PC-9 (cell line): ENCODE data around the gene PRSS21. TPM values are rescaled to one million over a fixed set of nuclear protein-coding genes. Genes with fewer than 3 reads are reported as not detected.

Experiments
- BruUV-seq: library from RNA; stranded (reverse); fragments of 400-500 nt; replicated peaks from 2 replicates; lab custom pipeline; 2021; lab: Mats Ljungman, UMichigan
- CTCF ChIA-PET: fragments of 300-600 bp; sonication (Branson Sonifier 250); formaldehyde crosslinking; loops from one replicate; lab custom pipeline; 2022; ENCODE audit warnings: antibody characterized with exemption; lab: Charles Lee
- POLR2A ChIA-PET: fragments of 300-600 bp; sonication (Branson Sonifier 250); formaldehyde crosslinking; loops from one replicate; lab custom pipeline; 2022; ENCODE audit warnings: antibody characterized with exemption; ENCODE audit not compliant: unreplicated experiment; lab: Charles Lee
- DNase-seq, 2 experiments: peaks; one replicate each; pipeline versions ENCODE4 v3.0.0 to v3.0.0-alpha.2; 2015 to 2022; ENCODE audit warnings: mixed read lengths in 1 of 2
- H2AFZ ChIP-seq: fragments of 200-600 bp; sonication (generic); 2 replicates; pipeline ENCODE4 v1.8.1; 2017; ENCODE audit warnings: antibody characterized with exemption
- H3F3A ChIP-seq: fragments of 200-600 bp; sonication (generic); 2 replicates; pipeline ENCODE4 v1.8.1; 2017; ENCODE audit warnings: antibody characterized with exemption, mild to moderate bottlenecking, low read depth; ENCODE audit not compliant: insufficient read depth
- H3K27ac ChIP-seq: fragments of 200-600 bp; sonication (generic); 2 replicates; pipeline ENCODE4 v1.6.1; 2016; ENCODE audit warnings: mixed run types
- H3K27me3 ChIP-seq: fragments of 200-600 bp; sonication (generic); 2 replicates; pipeline ENCODE4 v1.6.1; 2016; ENCODE audit warnings: low read depth, mixed run types; ENCODE audit not compliant: insufficient read depth
- H3K36me3 ChIP-seq: fragments of 200-600 bp; sonication (generic); 2 replicates; pipeline ENCODE4 v1.6.1; 2016; ENCODE audit warnings: low read depth, mixed run types
- H3K4me1 ChIP-seq: fragments of 200-600 bp; sonication (generic); replicated peaks from 2 replicates; pipeline ENCODE4 v1.6.1; 2016; ENCODE audit warnings: mixed run types; ENCODE audit not compliant: insufficient read depth
- H3K4me2 ChIP-seq: fragments of 200-600 bp; sonication (generic); 2 replicates; pipeline ENCODE4 v1.6.1; 2017; ENCODE audit warnings: mixed run types
- H3K4me3 ChIP-seq: fragments of 200-600 bp; sonication (generic); 2 replicates; pipeline ENCODE4 v1.6.1; 2016; ENCODE audit warnings: mixed run types
- H3K79me2 ChIP-seq: fragments of 200-600 bp; sonication (generic); 2 replicates; pipeline ENCODE4 v1.6.1; 2017; ENCODE audit warnings: low read depth, mixed run types
- H3K9me2 ChIP-seq: fragments of 200-600 bp; sonication (generic); 2 replicates; pipeline ENCODE4 v1.8.1; 2017; ENCODE audit warnings: mild to moderate bottlenecking; ENCODE audit not compliant: insufficient read depth
- H3K9me3 ChIP-seq: fragments of 200-600 bp; sonication (generic); 2 replicates; pipeline ENCODE4 v1.8.1; 2016; ENCODE audit warnings: low read depth; ENCODE audit not compliant: insufficient read depth
- H4K20me1 ChIP-seq: fragments of 200-600 bp; sonication (generic); 2 replicates; pipeline ENCODE4 v1.8.1; 2017; ENCODE audit not compliant: insufficient read depth
- EZH2 ChIP-seq: fragments of 200-600 bp; sonication (generic); IDR thresholded peaks from 2 replicates; pipeline ENCODE4 v1.8.0; 2017; ENCODE audit warnings: antibody characterized with exemption, low read depth
- intact Hi-C: fragments of 100-400 bp; cut with micrococcal nuclease; formaldehyde crosslinking; loops from one replicate; pipeline ENCODE4 v1.10.0; 2022; ENCODE audit not compliant: unreplicated experiment
- total RNA-seq: library from RNA; stranded (reverse); gene quantifications from 2 replicates; pipeline ENCODE4 v1.2.3, GENCODE V29; 2021
- TF ChIP-seq, protein P1 (sequence below): fragments of 200-600 bp; sonication (generic); conservative IDR thresholded peaks from 2 replicates; pipeline ENCODE4 v1.6.1; 2017; ENCODE audit warnings: mixed run types, antibody characterized with exemption, mild to moderate bottlenecking, moderate library complexity

Gene PRSS21
- total RNA-seq, 1 experiment from 2014 or later, result 61.2 TPM

DNA sequence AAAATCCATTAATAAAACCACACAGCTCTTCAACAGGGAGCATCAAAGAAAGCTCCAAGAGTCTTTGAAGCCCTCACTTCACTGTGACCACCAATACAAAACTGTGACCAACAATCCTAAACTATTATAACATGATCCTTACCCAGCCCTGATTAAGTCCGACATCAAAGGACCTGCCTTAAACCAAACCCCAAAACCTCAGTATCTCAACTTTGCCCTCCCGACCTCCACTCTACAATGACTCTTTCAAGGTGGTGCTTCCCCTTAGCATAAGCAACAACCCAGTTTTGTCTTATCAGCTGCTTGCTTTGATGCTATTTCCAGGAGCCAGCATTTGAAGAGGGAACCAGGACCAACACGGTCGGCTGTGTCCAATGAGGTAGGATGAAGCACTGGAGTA is 49.4 kb downstream of the PRSS21 start:
- intact Hi-C loops, result no loop called here
- H2AFZ ChIP-seq, result no peak overlapping the region
- TF ChIP-seq, protein P1, sequence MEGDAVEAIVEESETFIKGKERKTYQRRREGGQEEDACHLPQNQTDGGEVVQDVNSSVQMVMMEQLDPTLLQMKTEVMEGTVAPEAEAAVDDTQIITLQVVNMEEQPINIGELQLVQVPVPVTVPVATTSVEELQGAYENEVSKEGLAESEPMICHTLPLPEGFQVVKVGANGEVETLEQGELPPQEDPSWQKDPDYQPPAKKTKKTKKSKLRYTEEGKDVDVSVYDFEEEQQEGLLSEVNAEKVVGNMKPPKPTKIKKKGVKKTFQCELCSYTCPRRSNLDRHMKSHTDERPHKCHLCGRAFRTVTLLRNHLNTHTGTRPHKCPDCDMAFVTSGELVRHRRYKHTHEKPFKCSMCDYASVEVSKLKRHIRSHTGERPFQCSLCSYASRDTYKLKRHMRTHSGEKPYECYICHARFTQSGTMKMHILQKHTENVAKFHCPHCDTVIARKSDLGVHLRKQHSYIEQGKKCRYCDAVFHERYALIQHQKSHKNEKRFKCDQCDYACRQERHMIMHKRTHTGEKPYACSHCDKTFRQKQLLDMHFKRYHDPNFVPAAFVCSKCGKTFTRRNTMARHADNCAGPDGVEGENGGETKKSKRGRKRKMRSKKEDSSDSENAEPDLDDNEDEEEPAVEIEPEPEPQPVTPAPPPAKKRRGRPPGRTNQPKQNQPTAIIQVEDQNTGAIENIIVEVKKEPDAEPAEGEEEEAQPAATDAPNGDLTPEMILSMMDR, result no peak
- TF ChIP-seq EZH2, result no peak
- peaks cover 5% of the 10 kb centered on the region; the same call in 1 of the 2 replicates for H3K4me1 ChIP-seq
- no peak overlapping the region for H3K4me3 ChIP-seq
- no peaks in the 10 kb centered on the region for H3K27me3 ChIP-seq
- H3K9me3 ChIP-seq, result no peaks in the 10 kb centered on the region
- no peak for DNase-seq
- no peaks in the 10 kb centered on the region for H3K9me2 ChIP-seq
- H3K36me3 ChIP-seq, result no peaks in the 10 kb centered on the region
- ChIA-PET POLR2A (no interaction called here), CTCF (no interaction called here)
- H3K27ac ChIP-seq, result no peak overlapping the region
- no TSS peak for BruUV-seq
- H4K20me1 ChIP-seq, result no peaks in the 10 kb centered on the region
- peaks cover 32% of the 10 kb centered on the region; the same call in 1 of the 2 replicates for H3F3A ChIP-seq
- H3K79me2 ChIP-seq, result no peaks in the 10 kb centered on the region
- no peak overlapping the region for H3K4me2 ChIP-seq

DNA sequence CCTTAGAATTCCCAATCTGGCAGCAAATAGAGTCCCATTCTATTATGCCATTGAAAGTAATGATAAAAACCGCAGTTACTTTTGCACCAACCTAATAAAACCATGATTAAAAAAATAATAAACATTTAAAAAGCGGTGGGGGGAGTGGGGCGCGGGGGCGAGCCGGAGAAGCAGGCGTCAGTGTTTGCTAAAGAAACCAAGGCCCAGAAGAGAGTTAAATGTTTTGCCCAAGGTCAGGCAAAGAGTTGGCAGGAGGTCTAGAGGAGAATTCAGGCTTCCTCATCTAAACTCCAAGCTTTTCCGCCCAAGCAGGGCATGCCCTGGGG is 50.6 kb downstream of the PRSS21 start:
- Histone ChIP-seq H3K27me3 (no peaks in the 10 kb centered on the region), H3K9me2 (no peaks in the 10 kb centered on the region), H3K4me1 (peaks cover 6% of the 10 kb centered on the region; the same call in 1 of the 2 replicates), H3F3A (peaks cover 34% of the 10 kb centered on the region), H3K4me2 (peak overlapping the region; percentile 78), H3K79me2 (no peaks in the 10 kb centered on the region), H3K36me3 (no peaks in the 10 kb centered on the region), H3K4me3 (peak overlapping the region; percentile 79), H3K27ac (peak overlapping the region; percentile 94), H2AFZ (peak overlapping the region; percentile 85), H3K9me3 (no peaks in the 10 kb centered on the region), H4K20me1 (no peaks in the 10 kb centered on the region)
- no peak for DNase-seq
- TF ChIP-seq, protein P1, result no peak
- no peak for TF ChIP-seq EZH2
- ChIA-PET CTCF (interaction anchor here (0.7 to 1.7 kb wide), 5 partner anchors 9 to 115 kb away, joined by 4 to 7 read pairs (median 5); partner anchors contain the start of genes FLYWCH2 and SRRM2), POLR2A (interaction anchor here (0.6 to 0.7 kb wide), 2 partner anchors 98 to 303 kb away, joined by 3 read pairs; no protein-coding TSS in a partner anchor)
- BruUV-seq, result TSS peak; percentile 97
- intact Hi-C loops, result no loop called here

GRCh38 chr16:2867987-2868789 is 51.2 kb downstream of the PRSS21 start:
- peaks cover 11% of the 10 kb centered on the region; the same call in 1 of the 2 replicates for H3K4me1 ChIP-seq
- TSS peak; percentile 99 for BruUV-seq
- ChIA-PET POLR2A (interaction anchor here (0.6 to 0.7 kb wide), 3 partner anchors 97 to 302 kb away, joined by 3 read pairs; no protein-coding TSS in a partner anchor), CTCF (interaction anchor here (0.7 to 1.7 kb wide), 5 partner anchors 10 to 116 kb away, joined by 4 to 7 read pairs (median 5); partner anchors contain the start of genes FLYWCH2 and SRRM2)
- no peaks in the 10 kb centered on the region for H3K36me3 ChIP-seq
- H3K9me2 ChIP-seq, result no peaks in the 10 kb centered on the region
- peak overlapping the region; percentile 79 for H3K4me3 ChIP-seq
- peak overlapping the region; percentile 85 for H2AFZ ChIP-seq
- H3F3A ChIP-seq, result peaks cover 39% of the 10 kb centered on the region
- H3K4me2 ChIP-seq, result peak overlapping the region; percentile 78
- H3K9me3 ChIP-seq, result no peaks in the 10 kb centered on the region
- no peaks in the 10 kb centered on the region for H4K20me1 ChIP-seq
- no peaks in the 10 kb centered on the region for H3K27me3 ChIP-seq
- peak; percentile 84 to 97 for DNase-seq
- no peak for TF ChIP-seq EZH2
- TF ChIP-seq, protein P1, result peak; percentile 92
- no peaks in the 10 kb centered on the region for H3K79me2 ChIP-seq
- intact Hi-C loops, result loop anchor here (1.0 to 2.0 kb wide), 4 partner anchors 33 to 185 kb away; partner anchors contain the start of genes KCTD5 and PRSS21
- peak overlapping the region; percentile 94 for H3K27ac ChIP-seq

Other genes starting within 250 kb of the PRSS21 start
- gene KCTD5, start 134.7 kb upstream of the PRSS21 start, total RNA-seq, result 60.4 and 66.5 TPM in 2 replicates
- gene PRSS27, start 97.0 kb upstream of the PRSS21 start, total RNA-seq, result 14.8 and 21.2 TPM in 2 replicates
- gene SRRM2, start 64.6 kb upstream of the PRSS21 start, total RNA-seq, result 679 and 746 TPM in 2 replicates
- 259 and 401 TPM in 2 replicates for gene ELOB, start 40.0 kb upstream of the PRSS21 start, total RNA-seq
- gene PRSS33, start 29.7 kb upstream of the PRSS21 start, total RNA-seq, result 0.23 and 0.33 TPM in 2 replicates
- gene PRSS41, start 18.8 kb upstream of the PRSS21 start, total RNA-seq, result not detected in 2 replicates
- gene ZG16B, start 13.1 kb downstream of the PRSS21 start, total RNA-seq, result 19.9 and 23.4 TPM in 2 replicates
- 98.2 and 99.7 TPM in 2 replicates for gene PRSS22, start 40.9 kb downstream of the PRSS21 start, total RNA-seq
- gene FLYWCH2, start 66.0 kb downstream of the PRSS21 start, total RNA-seq, result 41.5 and 50.1 TPM in 2 replicates
- gene FLYWCH1, start 94.7 kb downstream of the PRSS21 start, total RNA-seq, result 79.9 and 84.8 TPM in 2 replicates
- 8.4 and 16.2 TPM in 2 replicates for gene KREMEN2, start 147.0 kb downstream of the PRSS21 start, total RNA-seq
- gene PAQR4, start 152.1 kb downstream of the PRSS21 start, total RNA-seq, result 33.6 and 40.7 TPM in 2 replicates
- gene PKMYT1, start 163.2 kb downstream of the PRSS21 start, total RNA-seq, result 105 and 112 TPM in 2 replicates
- gene CLDN9, start 195.7 kb downstream of the PRSS21 start, total RNA-seq, result 14.3 and 16.4 TPM in 2 replicates
- 0.26 and 0.38 TPM in 2 replicates for gene CLDN6, start 200.9 kb downstream of the PRSS21 start, total RNA-seq
- gene TNFRSF12A, start 203.1 kb downstream of the PRSS21 start, total RNA-seq, result 226 and 242 TPM in 2 replicates
- gene HCFC1R1, start 206.7 kb downstream of the PRSS21 start, total RNA-seq, result 118 and 186 TPM in 2 replicates
- gene THOC6, start 206.8 kb downstream of the PRSS21 start, total RNA-seq, result 69.9 and 109 TPM in 2 replicates
- gene BICDL2, start 219.7 kb downstream of the PRSS21 start, total RNA-seq, result 57.9 and 68.7 TPM in 2 replicates
- gene MMP25, start 229.3 kb downstream of the PRSS21 start, total RNA-seq, result 0.28 and 0.83 TPM in 2 replicates
- 1.5 and 2.2 TPM in 2 replicates for gene IL32, start 248.4 kb downstream of the PRSS21 start, total RNA-seq